ENCODE data around the gene TIMM17A.

DNA sequence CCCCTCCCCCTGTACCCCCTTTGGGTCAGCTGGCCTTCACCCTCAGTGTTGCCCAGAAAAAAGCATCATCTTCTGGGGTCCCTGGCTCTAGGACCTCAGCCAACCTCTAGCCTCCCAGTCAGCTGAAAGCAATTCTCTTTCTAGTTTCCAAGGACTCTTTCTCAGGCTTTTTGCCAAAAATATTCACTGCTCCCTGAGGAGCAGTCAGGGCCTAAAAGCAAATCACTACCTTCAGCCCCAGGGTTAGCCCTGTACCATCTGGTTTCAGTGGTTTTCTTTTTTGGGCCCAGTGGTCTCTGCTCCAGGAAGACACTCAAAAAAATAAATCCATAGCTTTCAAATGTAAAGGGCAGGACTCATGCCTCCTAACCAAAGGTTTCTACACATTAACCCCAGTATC, 5.8 kb upstream of the TIMM17A start:
- TF ChIP-seq, protein P1, sequence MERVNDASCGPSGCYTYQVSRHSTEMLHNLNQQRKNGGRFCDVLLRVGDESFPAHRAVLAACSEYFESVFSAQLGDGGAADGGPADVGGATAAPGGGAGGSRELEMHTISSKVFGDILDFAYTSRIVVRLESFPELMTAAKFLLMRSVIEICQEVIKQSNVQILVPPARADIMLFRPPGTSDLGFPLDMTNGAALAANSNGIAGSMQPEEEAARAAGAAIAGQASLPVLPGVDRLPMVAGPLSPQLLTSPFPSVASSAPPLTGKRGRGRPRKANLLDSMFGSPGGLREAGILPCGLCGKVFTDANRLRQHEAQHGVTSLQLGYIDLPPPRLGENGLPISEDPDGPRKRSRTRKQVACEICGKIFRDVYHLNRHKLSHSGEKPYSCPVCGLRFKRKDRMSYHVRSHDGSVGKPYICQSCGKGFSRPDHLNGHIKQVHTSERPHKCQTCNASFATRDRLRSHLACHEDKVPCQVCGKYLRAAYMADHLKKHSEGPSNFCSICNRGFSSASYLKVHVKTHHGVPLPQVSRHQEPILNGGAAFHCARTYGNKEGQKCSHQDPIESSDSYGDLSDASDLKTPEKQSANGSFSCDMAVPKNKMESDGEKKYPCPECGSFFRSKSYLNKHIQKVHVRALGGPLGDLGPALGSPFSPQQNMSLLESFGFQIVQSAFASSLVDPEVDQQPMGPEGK (CRISPR knock-in tag; IDR thresholded peaks at IDR 0.05; ENCODE audit: borderline replicate concordance): no peak
- TF ChIP-seq, protein P2, sequence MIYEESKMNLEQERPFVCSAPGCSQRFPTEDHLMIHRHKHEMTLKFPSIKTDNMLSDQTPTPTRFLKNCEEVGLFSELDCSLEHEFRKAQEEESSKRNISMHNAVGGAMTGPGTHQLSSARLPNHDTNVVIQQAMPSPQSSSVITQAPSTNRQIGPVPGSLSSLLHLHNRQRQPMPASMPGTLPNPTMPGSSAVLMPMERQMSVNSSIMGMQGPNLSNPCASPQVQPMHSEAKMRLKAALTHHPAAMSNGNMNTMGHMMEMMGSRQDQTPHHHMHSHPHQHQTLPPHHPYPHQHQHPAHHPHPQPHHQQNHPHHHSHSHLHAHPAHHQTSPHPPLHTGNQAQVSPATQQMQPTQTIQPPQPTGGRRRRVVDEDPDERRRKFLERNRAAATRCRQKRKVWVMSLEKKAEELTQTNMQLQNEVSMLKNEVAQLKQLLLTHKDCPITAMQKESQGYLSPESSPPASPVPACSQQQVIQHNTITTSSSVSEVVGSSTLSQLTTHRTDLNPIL (CRISPR knock-in tag; IDR thresholded peaks at IDR 0.05; ENCODE audit: low read depth): no peak
- TF ChIP-seq GLIS3 (CRISPR knock-in tag; IDR thresholded peaks at IDR 0.05): no peak
- no peak for TF ChIP-seq ARNTL (CRISPR knock-in tag; IDR thresholded peaks at IDR 0.05; ENCODE audit: borderline replicate concordance, low read depth)
- TF ChIP-seq ZC3H10 (CRISPR knock-in tag; IDR thresholded peaks at IDR 0.05): no peak
- TF ChIP-seq RARB (CRISPR knock-in tag; IDR thresholded peaks at IDR 0.05): no peak
- TF ChIP-seq, protein P3, sequence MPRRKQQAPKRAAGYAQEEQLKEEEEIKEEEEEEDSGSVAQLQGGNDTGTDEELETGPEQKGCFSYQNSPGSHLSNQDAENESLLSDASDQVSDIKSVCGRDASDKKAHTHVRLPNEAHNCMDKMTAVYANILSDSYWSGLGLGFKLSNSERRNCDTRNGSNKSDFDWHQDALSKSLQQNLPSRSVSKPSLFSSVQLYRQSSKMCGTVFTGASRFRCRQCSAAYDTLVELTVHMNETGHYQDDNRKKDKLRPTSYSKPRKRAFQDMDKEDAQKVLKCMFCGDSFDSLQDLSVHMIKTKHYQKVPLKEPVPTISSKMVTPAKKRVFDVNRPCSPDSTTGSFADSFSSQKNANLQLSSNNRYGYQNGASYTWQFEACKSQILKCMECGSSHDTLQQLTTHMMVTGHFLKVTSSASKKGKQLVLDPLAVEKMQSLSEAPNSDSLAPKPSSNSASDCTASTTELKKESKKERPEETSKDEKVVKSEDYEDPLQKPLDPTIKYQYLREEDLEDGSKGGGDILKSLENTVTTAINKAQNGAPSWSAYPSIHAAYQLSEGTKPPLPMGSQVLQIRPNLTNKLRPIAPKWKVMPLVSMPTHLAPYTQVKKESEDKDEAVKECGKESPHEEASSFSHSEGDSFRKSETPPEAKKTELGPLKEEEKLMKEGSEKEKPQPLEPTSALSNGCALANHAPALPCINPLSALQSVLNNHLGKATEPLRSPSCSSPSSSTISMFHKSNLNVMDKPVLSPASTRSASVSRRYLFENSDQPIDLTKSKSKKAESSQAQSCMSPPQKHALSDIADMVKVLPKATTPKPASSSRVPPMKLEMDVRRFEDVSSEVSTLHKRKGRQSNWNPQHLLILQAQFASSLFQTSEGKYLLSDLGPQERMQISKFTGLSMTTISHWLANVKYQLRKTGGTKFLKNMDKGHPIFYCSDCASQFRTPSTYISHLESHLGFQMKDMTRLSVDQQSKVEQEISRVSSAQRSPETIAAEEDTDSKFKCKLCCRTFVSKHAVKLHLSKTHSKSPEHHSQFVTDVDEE (CRISPR knock-in tag; IDR thresholded peaks at IDR 0.05): no peak
- no peak for TF ChIP-seq ZFP30 (CRISPR knock-in tag; IDR thresholded peaks at IDR 0.05)

Data from SK-N-SH treated with all-trans-retinoic acid at 6 μM for 48 hours (cell line).